ENCODE data around the gene VPS26C.

GRCh38 chr21:37196847-37197246, 70.3 kb downstream of the VPS26C start:
- TF ChIP-seq CTCF (IDR thresholded peaks at IDR 0.05 in 8 of 11, conservative IDR thresholded peaks at IDR 0.05 in 3 of 11) (no peak), POLR2A (IDR thresholded peaks at IDR 0.05) (no peak), POLR2AphosphoS5 (IDR thresholded peaks at IDR 0.05) (no peak)
